H1 (cell line): ENCODE measurements around the gene SBDS. TPM values are rescaled to one million over a fixed set of nuclear protein-coding genes. Genes with fewer than 3 reads are reported as not detected.

Experiments
- CTCF ChIA-PET: fragments of 300-600 bp; sonication (Branson Sonifier 250); formaldehyde crosslinking; loops from one replicate; lab custom pipeline; 2021; ENCODE audit not compliant: partially characterized antibody; lab: Charles Lee
- POLR2A ChIA-PET: fragments of 300-600 bp; sonication (Branson Sonifier 250); formaldehyde crosslinking; loops from one replicate; lab custom pipeline; 2021; ENCODE audit warnings: inconsistent platforms; ENCODE audit not compliant: partially characterized antibody; lab: Charles Lee
- DNase-seq, 2 experiments: peaks; one replicate each; pipeline versions ENCODE4 v3.0.0 to v3.0.0-alpha.2; 2010 to 2022; ENCODE audit warnings: low spot score in 2 of 2, low read depth in 1 of 2, mixed read lengths in 1 of 2
- FAIRE-seq: peaks from 2 replicates; lab custom pipeline; 2011; peaks lifted over from hg19 to GRCh38; lab: Jason Lieb, UNC
- H2AFZ ChIP-seq: 2 replicates; pipeline ENCODE4 v1.8.1; 2012; ENCODE audit warnings: low read length, inconsistent platforms
- H2AK5ac ChIP-seq: 2 replicates; pipeline ENCODE4 v1.6.1; 2013; ENCODE audit warnings: low read depth, low read length
- H2BK120ac ChIP-seq: replicated peaks from 2 replicates; pipeline ENCODE3; 2013; ENCODE audit warnings: low read depth, low read length, inconsistent platforms
- H2BK12ac ChIP-seq: 2 replicates; pipeline ENCODE4 v1.6.1; 2013; ENCODE audit warnings: low read depth, low read length
- H2BK15ac ChIP-seq: 2 replicates; pipeline ENCODE4 v1.6.1; 2013; ENCODE audit warnings: low read length
- H2BK20ac ChIP-seq: 2 replicates; pipeline ENCODE4 v1.6.1; 2013; ENCODE audit warnings: low read length
- H2BK5ac ChIP-seq: 2 replicates; pipeline ENCODE4 v1.6.1; 2013; ENCODE audit warnings: low read depth, low read length
- H3K14ac ChIP-seq: 2 replicates; pipeline ENCODE4 v1.6.1; 2013; ENCODE audit warnings: inconsistent platforms; ENCODE audit not compliant: insufficient read length
- H3K18ac ChIP-seq: 2 replicates; pipeline ENCODE4 v1.6.1; 2013; ENCODE audit warnings: low read length; ENCODE audit errors: extremely low read depth
- H3K23ac ChIP-seq: 2 replicates; pipeline ENCODE4 v1.6.1; 2013; ENCODE audit warnings: inconsistent platforms; ENCODE audit not compliant: insufficient read length
- H3K23me2 ChIP-seq: 2 replicates; pipeline ENCODE4 v1.6.1; 2013; ENCODE audit warnings: low read depth, low read length
- H3K27ac ChIP-seq: 2 replicates; pipeline ENCODE4 v1.6.1; 2011; ENCODE audit warnings: low read depth, low read length, inconsistent platforms
- H3K27me3 ChIP-seq, 4 experiments: replicated peaks in 1 of 4; 1 replicate in 1 of 4; 2 replicates in 3 of 4; pipeline versions ENCODE4 v1.6.1 to v1.8.1; 2011 to 2013; ENCODE audit warnings: low read length in 3 of 4, mild to moderate bottlenecking in 3 of 4, inconsistent platforms in 2 of 4, mixed read lengths in 2 of 4, moderate library complexity in 1 of 4; ENCODE audit not compliant: control insufficient read depth in 3 of 4, insufficient read depth in 3 of 4; ENCODE audit errors: extremely low read depth in 1 of 4
- H3K36me3 ChIP-seq, 4 experiments: 2 replicates each; pipeline versions ENCODE4 v1.6.1 to v1.8.1; 2011 to 2013; ENCODE audit warnings: mild to moderate bottlenecking in 4 of 4, low read length in 3 of 4, moderate library complexity in 2 of 4, control low read depth in 1 of 4, inconsistent platforms in 1 of 4; ENCODE audit not compliant: insufficient read depth in 4 of 4, control insufficient read depth in 2 of 4
- H3K4ac ChIP-seq: replicated peaks from 2 replicates; pipeline ENCODE3; 2013; ENCODE audit warnings: low read length, low read depth, mixed read lengths, inconsistent platforms; ENCODE audit not compliant: insufficient read length
- H3K4me1 ChIP-seq, 4 experiments: replicated peaks in 1 of 4; 1 replicate in 1 of 4; 2 replicates in 3 of 4; pipeline versions ENCODE4 v1.6.1 to v1.8.1; 2011 to 2013; ENCODE audit warnings: low read length in 3 of 4, inconsistent platforms in 2 of 4, mixed read lengths in 1 of 4; ENCODE audit not compliant: insufficient read depth in 4 of 4, control insufficient read depth in 3 of 4
- H3K4me2 ChIP-seq, 2 experiments: 2 replicates each; pipeline versions ENCODE4 v1.6.1 to v1.8.1; 2011 to 2013; ENCODE audit warnings: low read depth in 2 of 2, low read length in 2 of 2, control low read depth in 1 of 2, inconsistent platforms in 1 of 2, mild to moderate bottlenecking in 1 of 2; ENCODE audit not compliant: insufficient read depth in 1 of 2
- H3K4me3 ChIP-seq, 4 experiments: fragments of 200-600, 300-600 bp in 1 of 4; sonication (generic), shearing (Covaris generic), sonication (Bioruptor Twin) in 1 of 4; 2 replicates each; pipeline versions ENCODE4 v1.5.1 to v1.8.1; 2011 to 2016; ENCODE audit warnings: low read length in 4 of 4, low read depth in 3 of 4, control low read depth in 2 of 4, inconsistent platforms in 2 of 4, mild to moderate bottlenecking in 2 of 4, mixed read lengths in 1 of 4, moderate library complexity in 1 of 4; ENCODE audit not compliant: insufficient read depth in 2 of 4; ENCODE audit errors: extremely low read depth in 1 of 4
- H3K56ac ChIP-seq: replicated peaks from 2 replicates; pipeline ENCODE3; 2013; ENCODE audit warnings: low read depth, mild to moderate bottlenecking, mixed read lengths, low read length, inconsistent platforms; ENCODE audit not compliant: insufficient read length
- H3K79me1 ChIP-seq: 2 replicates; pipeline ENCODE4 v1.6.1; 2013; ENCODE audit warnings: low read depth, low read length, control low read depth
- H3K79me2 ChIP-seq, 2 experiments: 2 replicates each; pipeline versions ENCODE4 v1.6.1 to v1.8.1; 2012 to 2013; ENCODE audit warnings: low read length in 2 of 2, mild to moderate bottlenecking in 2 of 2, inconsistent platforms in 1 of 2; ENCODE audit not compliant: insufficient read depth in 2 of 2, control insufficient read depth in 1 of 2
- H3K9ac ChIP-seq, 4 experiments: replicated peaks in 1 of 4; 1 replicate in 1 of 4; 2 replicates in 3 of 4; pipeline versions ENCODE4 v1.6.1 to v1.8.1; 2011 to 2013; ENCODE audit warnings: low read depth in 3 of 4, low read length in 3 of 4, control low read depth in 2 of 4, mild to moderate bottlenecking in 2 of 4, moderate library complexity in 2 of 4, inconsistent platforms in 1 of 4; ENCODE audit errors: extremely low read depth in 1 of 4
- H3K9me3 ChIP-seq, 2 experiments: 2 replicates each; pipeline versions ENCODE4 v1.6.1 to v1.8.1; 2012 to 2013; ENCODE audit warnings: mild to moderate bottlenecking in 2 of 2, moderate library complexity in 2 of 2, control low read depth in 1 of 2, inconsistent platforms in 1 of 2, low read depth in 1 of 2, low read length in 1 of 2, mixed read lengths in 1 of 2; ENCODE audit not compliant: insufficient read depth in 2 of 2
- H4K20me1 ChIP-seq, 2 experiments: replicated peaks in 1 of 2; 2 replicates each; pipeline versions ENCODE3 to v1.8.1; 2011 to 2013; ENCODE audit warnings: inconsistent platforms in 2 of 2, low read length in 2 of 2, mild to moderate bottlenecking in 1 of 2; ENCODE audit not compliant: insufficient read depth in 2 of 2, control insufficient read depth in 1 of 2
- H4K5ac ChIP-seq: 2 replicates; pipeline ENCODE4 v1.6.1; 2013; ENCODE audit warnings: low read length, low read depth, mixed read lengths, inconsistent platforms; ENCODE audit not compliant: insufficient read length
- H4K8ac ChIP-seq: 2 replicates; pipeline ENCODE4 v1.8.0; 2013; ENCODE audit warnings: mild to moderate bottlenecking, moderate library complexity, low read length, inconsistent platforms; ENCODE audit not compliant: insufficient read depth; ENCODE audit errors: extremely low read depth
- H4K91ac ChIP-seq: replicated peaks from 2 replicates; pipeline ENCODE3; 2013; ENCODE audit warnings: low read length, mixed read lengths, inconsistent platforms; ENCODE audit not compliant: insufficient read length
- BACH1 ChIP-seq: IDR thresholded peaks from 2 replicates; pipeline ENCODE4 v1.6.1; 2012; ENCODE audit warnings: low read length, improper control_type of control experiment
- CHD1 ChIP-seq: IDR thresholded peaks from 2 replicates; pipeline ENCODE4 v1.6.1; 2012; ENCODE audit warnings: low read depth, low read length, improper control_type of control experiment
- CREB1 ChIP-seq: IDR thresholded peaks from 2 replicates; pipeline ENCODE4 v1.6.1; 2012; ENCODE audit warnings: inconsistent platforms
- FOSL1 ChIP-seq: IDR thresholded peaks from 2 replicates; pipeline ENCODE4 v1.6.1; 2011; ENCODE audit warnings: mild to moderate bottlenecking, low read depth, low read length, moderate library complexity; ENCODE audit not compliant: insufficient read depth
- HDAC2 ChIP-seq, 2 experiments: fragments of 300-600 bp in 1 of 2; sonication (generic) in 1 of 2; IDR thresholded peaks; 2 replicates each; pipeline ENCODE4 v1.6.1; 2011 to 2012; ENCODE audit warnings: low read depth in 2 of 2, low read length in 2 of 2, mild to moderate bottlenecking in 2 of 2, moderate library complexity in 2 of 2, borderline replicate concordance in 1 of 2, inconsistent platforms in 1 of 2
- RAD21 ChIP-seq, 2 experiments: IDR thresholded peaks in 1 of 2; conservative IDR thresholded peaks in 1 of 2; 2 replicates each; pipeline ENCODE4 v1.6.1; 2011; ENCODE audit warnings: low read depth in 2 of 2, low read length in 2 of 2, improper control_type of control experiment in 1 of 2, inconsistent platforms in 1 of 2, mild to moderate bottlenecking in 1 of 2, moderate library complexity in 1 of 2
- RNF2 ChIP-seq: fragments of 200-900, 300-1000 bp; sonication (generic); IDR thresholded peaks from 2 replicates; pipeline ENCODE4 v1.7.1; 2016; ENCODE audit warnings: borderline replicate concordance, low read depth, mild to moderate bottlenecking, antibody characterized with exemption, low read length; ENCODE audit not compliant: poor library complexity, severe bottlenecking; ENCODE audit errors: missing control alignments
- SAP30 ChIP-seq: fragments of 300-600 bp; sonication (generic); IDR thresholded peaks from 2 replicates; pipeline ENCODE4 v1.7.1; 2012; ENCODE audit warnings: low read length, moderate library complexity, mild to moderate bottlenecking, inconsistent platforms; ENCODE audit not compliant: insufficient read depth, insufficient replicate concordance
- SRF ChIP-seq: IDR thresholded peaks from 2 replicates; pipeline ENCODE4 v1.6.1; 2011; ENCODE audit warnings: mild to moderate bottlenecking, low read depth, low read length, moderate library complexity
- WGBS, 2 experiments: shearing (Covaris generic) in 1 of 2; methylation state at CpG; one replicate each; pipeline versions ENCODE4 v1.1.6 to v1.1.7; 2013 to 2015; ENCODE audit warnings: low lambda C conversion rate in 2 of 2, mixed read lengths in 2 of 2, inconsistent platforms in 1 of 2, low coverage in 1 of 2, missing lambda C conversion rate in 1 of 2; ENCODE audit not compliant: insufficient replicate concordance in 2 of 2, insufficient coverage in 1 of 2, insufficient read length in 1 of 2; ENCODE audit errors: extremely low coverage in 1 of 2, missing lambda C conversion rate in 1 of 2; 5-methylcytosine and 5-hydroxymethylcytosine counted together
- polyA plus RNA-seq, 7 experiments: library from polyadenylated mRNA; depleted of rRNA in 3 of 7; stranded (reverse) in 5 of 7; unstranded in 2 of 7; fragments of >200 nt in 5 of 7; fragments of 200-250 nt in 2 of 7; gene quantifications; 1 replicate in 5 of 7; 2 replicates in 1 of 7; 4 replicates in 1 of 7; pipeline versions ENCODE4 v1.2.1 to v1.2.3, GENCODE V29; 2011 to 2013; ENCODE audit warnings: missing spikeins in 2 of 7, mixed read lengths in 2 of 7
- total RNA-seq: library from RNA; stranded (reverse); fragmentation: NEBNext Ultra II Directional; extraction: Animal tissue kit (Norgen Biotek cat#: 25700); gene quantifications from 2 replicates; pipeline ENCODE4 v1.2.1, GENCODE V29; 2021
- TF ChIP-seq, protein P1 (sequence below): IDR thresholded peaks from 2 replicates; pipeline ENCODE4 v1.6.1; 2011; ENCODE audit warnings: low read depth, mild to moderate bottlenecking, low read length; ENCODE audit not compliant: insufficient read depth

SBDS gene
- total and polyA plus RNA-seq, 2 of the 8 experiments (the other 6 are each of a cell fraction or from before 2014, with no cell fraction given): 8.2 to 27.5 TPM

DNA sequence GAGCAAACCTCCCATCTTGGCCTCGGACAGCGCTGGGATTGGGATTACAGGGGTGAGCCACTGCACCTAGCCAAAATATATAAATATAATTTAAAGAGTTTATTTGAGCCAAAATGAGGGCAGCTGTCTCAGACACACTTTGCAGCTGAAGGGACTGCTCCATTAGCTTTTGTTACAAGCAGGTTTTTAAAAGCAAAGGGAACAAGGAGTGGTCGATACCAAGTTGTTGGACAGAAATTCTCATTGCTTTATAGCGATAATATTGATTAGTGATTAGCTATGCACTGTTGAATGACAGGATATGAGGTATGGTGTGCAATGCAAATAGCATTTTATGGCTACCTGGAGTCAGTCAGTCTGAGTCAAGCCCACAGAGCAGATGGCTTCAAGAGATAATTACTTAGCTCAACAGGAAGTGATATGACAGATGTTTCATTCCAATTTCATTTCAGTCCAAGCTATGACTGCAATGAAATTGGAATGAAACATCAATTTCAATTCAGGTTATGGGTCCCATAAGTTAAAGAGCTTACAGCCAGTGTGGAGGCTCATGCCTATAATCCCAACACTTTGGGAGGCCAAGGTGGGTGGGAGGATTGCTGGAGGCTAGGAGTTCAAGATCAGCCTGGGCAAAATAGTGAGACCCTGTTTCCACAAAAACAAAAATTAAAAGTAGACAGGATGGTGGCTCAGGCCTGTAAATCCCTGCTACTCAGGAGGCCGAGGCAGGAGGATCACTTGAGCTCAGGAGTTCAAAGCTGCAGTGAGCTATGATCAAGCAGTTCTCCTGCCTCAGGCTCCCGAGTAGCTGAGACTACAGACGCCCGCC lies 24.4 kb upstream of the SBDS start:
- 81% methylated on average over 8 of the region's 8 CpGs; no CpG with 5 or more reads in 1 of the 2 experiments for WGBS, 2 experiments
- H3K27ac ChIP-seq: no peak overlapping the region
- no peak overlapping the region for H3K23ac ChIP-seq
- no peak overlapping the region for H4K91ac ChIP-seq
- no peak overlapping the region for H2AK5ac ChIP-seq
- CTCF ChIA-PET: interaction anchor here (1.8 kb wide), 1 partner anchor 21 kb away, joined by 8 read pairs; no protein-coding TSS in a partner anchor
- no peak overlapping the region for H3K4ac ChIP-seq
- no peaks in the 10 kb centered on the region for H3K4me1 ChIP-seq
- DNase-seq (no peak), FAIRE-seq (no peak)
- H3K4me3 ChIP-seq: no peak overlapping the region
- H2BK20ac ChIP-seq: no peak overlapping the region
- POLR2A ChIA-PET: interaction anchor here (0.9 kb wide), 1 partner anchor 13 kb away, joined by 3 read pairs; no protein-coding TSS in a partner anchor
- H3K23me2 ChIP-seq: no peaks in the 10 kb centered on the region
- no peaks in the 10 kb centered on the region for H3K9me3 ChIP-seq
- no peak overlapping the region for H4K5ac ChIP-seq
- no peak overlapping the region for H2BK15ac ChIP-seq
- H3K36me3 ChIP-seq: peaks cover 7 to 30% (median 15%) of the 10 kb centered on the region in 4 experiments; a peak in 6 of 8 replicates
- no peak overlapping the region for H3K14ac ChIP-seq
- H4K20me1 ChIP-seq: peaks cover 0 to 2% of the 10 kb centered on the region in 2 experiments
- no peak overlapping the region for H3K9ac ChIP-seq
- no peak overlapping the region for H2BK12ac ChIP-seq
- H2BK5ac ChIP-seq: no peak overlapping the region
- no peak overlapping the region for H3K18ac ChIP-seq
- peaks cover 2% of the 10 kb centered on the region; the same call in 1 of the 2 replicates for H3K79me1 ChIP-seq
- H2BK120ac ChIP-seq: no peak overlapping the region
- H4K8ac ChIP-seq: no peak overlapping the region
- H2AFZ ChIP-seq: no peak overlapping the region
- no peak overlapping the region for H3K4me2 ChIP-seq
- no peaks in the 10 kb centered on the region for H3K27me3 ChIP-seq
- no peak overlapping the region for H3K56ac ChIP-seq
- no peaks in the 10 kb centered on the region for H3K79me2 ChIP-seq
- TF ChIP-seq FOSL1 (no peak), SAP30 (no peak), SRF (no peak), CREB1 (no peak), RAD21 (IDR thresholded peaks at IDR 0.05 in 1 of 2, conservative IDR thresholded peaks at IDR 0.05 in 1 of 2; ENCODE audit: low read depth in 2 of 2, low read length in 2 of 2) (no peak), HDAC2 (IDR thresholded peaks at IDR 0.05; ENCODE audit: borderline replicate concordance in 1 of 2, low read depth in 2 of 2, low read length in 2 of 2) (no peak), CHD1 (no peak), BACH1 (no peak), RNF2 (no peak)
- TF ChIP-seq, protein P1, sequence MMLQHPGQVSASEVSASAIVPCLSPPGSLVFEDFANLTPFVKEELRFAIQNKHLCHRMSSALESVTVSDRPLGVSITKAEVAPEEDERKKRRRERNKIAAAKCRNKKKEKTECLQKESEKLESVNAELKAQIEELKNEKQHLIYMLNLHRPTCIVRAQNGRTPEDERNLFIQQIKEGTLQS: no peak
